M059J (cell line): ENCODE measurements around the gene FLNC. TPM values are rescaled to one million over a fixed set of nuclear protein-coding genes. Genes with fewer than 3 reads are reported as not detected.

ENCODE experiments used
- DNase-seq: peaks from one replicate; pipeline ENCODE4 v3.0.0-alpha.2; 2012; ENCODE audit warnings: low read depth
- total RNA-seq: library from RNA; depleted of rRNA; stranded (reverse); fragments of >200 nt; shearing (Covaris generic); gene quantifications from 2 replicates; pipeline ENCODE4 v1.2.3, GENCODE V29; 2014; rRNA removed

The FLNC gene
- 60.7 and 150 TPM in 2 replicates for total RNA-seq

- peak; percentile 69 for DNase-seq
These were observed at the start of gene FLNC for GRCh38 chr7:128830231-128831177. FLNC (plus strand) TSS chr7:128830406; CDS start chr7:128830638, 232 bp downstream.

- no peak for DNase-seq
These were observed 49.1 kb upstream of the FLNC start for GRCh38 chr7:128781126-128781525.

GRCh38 chr7:128781851-128782250 lies 48.4 kb upstream of the FLNC start:
- no peak for DNase-seq

- no peak for DNase-seq
These were observed 46.9 kb upstream of the FLNC start for GRCh38 chr7:128783143-128783861.

GRCh38 chr7:128785738-128786137 lies 44.5 kb upstream of the FLNC start:
- no peak for DNase-seq

- DNase-seq, result no peak
These were observed 41.5 kb upstream of the FLNC start for GRCh38 chr7:128788446-128789412.

- DNase-seq, result no peak
These were observed 39.7 kb upstream of the FLNC start for GRCh38 chr7:128790315-128791041.

- peak; percentile 62 for DNase-seq
These were observed 38.9 kb upstream of the FLNC start, which contains the start of gene CCDC136 for GRCh38 chr7:128791121-128791971. CCDC136 (plus strand) TSS chr7:128791968; CDS start chr7:128792412, 444 bp downstream.

- peak; percentile 42 for DNase-seq
These were observed 38.3 kb upstream of the FLNC start for GRCh38 chr7:128791972-128792327.

- no peak for DNase-seq
These were observed 37.6 kb upstream of the FLNC start for GRCh38 chr7:128792471-128793180.

GRCh38 chr7:128793181-128793547 lies 37.0 kb upstream of the FLNC start:
- no peak for DNase-seq

GRCh38 chr7:128794020-128794419 lies 36.2 kb upstream of the FLNC start:
- DNase-seq, result peak; percentile 26

GRCh38 chr7:128794436-128794835 lies 35.8 kb upstream of the FLNC start:
- no peak for DNase-seq

- DNase-seq, result no peak
These were observed 35.1 kb upstream of the FLNC start for GRCh38 chr7:128795129-128795528.

- DNase-seq, result peak; percentile 24
These were observed 33.9 kb upstream of the FLNC start for GRCh38 chr7:128796327-128796726.

GRCh38 chr7:128799451-128799850 lies 30.8 kb upstream of the FLNC start:
- no peak for DNase-seq

- no peak for DNase-seq
These were observed 29.6 kb upstream of the FLNC start for GRCh38 chr7:128800567-128800966.

GRCh38 chr7:128801003-128801402 lies 29.2 kb upstream of the FLNC start:
- DNase-seq, result no peak
